GM19438 (cell line): ENCODE results near the gene ARHGEF4.

Experiments
- ATAC-seq: cut with Tn5 transposase; IDR thresholded peaks from one replicate; pipeline ENCODE4 v1.9.1; 2021; ENCODE audit warnings: low read depth; ENCODE audit not compliant: unreplicated experiment

Gene ARHGEF4

DNA sequence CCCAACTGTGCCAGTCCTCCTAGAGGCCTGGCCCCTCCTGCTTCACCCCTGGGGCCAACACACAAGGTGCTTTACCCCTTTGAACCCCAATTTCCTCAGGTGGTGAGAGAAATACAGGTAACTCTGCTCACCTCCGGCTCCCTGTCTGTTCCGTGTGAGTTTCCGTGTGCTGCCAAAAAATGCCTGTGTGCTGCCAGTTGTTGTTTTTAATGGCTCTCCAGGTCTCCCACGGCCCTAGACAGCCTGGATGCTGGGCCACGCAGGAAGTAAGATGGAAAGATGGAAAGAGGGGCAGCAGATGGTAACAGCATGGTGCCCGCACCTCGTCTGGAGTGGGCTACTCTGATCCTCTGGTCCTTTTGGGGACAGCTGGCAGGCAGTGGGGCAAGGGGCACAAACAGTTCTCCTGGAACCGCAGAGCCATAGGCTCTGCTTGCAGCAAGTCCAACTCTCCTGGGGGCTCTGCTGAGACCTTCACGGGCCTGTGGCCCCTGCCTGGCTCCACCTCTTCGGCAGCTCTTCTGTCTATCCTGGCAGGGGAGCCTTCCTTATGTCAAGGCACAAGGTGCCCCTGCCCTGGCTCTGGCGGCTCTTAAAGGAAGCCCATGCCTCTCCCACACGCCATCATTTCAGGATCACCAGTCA lies 4.3 kb upstream of the ARHGEF4 start:
- ATAC-seq = no peak

DNA sequence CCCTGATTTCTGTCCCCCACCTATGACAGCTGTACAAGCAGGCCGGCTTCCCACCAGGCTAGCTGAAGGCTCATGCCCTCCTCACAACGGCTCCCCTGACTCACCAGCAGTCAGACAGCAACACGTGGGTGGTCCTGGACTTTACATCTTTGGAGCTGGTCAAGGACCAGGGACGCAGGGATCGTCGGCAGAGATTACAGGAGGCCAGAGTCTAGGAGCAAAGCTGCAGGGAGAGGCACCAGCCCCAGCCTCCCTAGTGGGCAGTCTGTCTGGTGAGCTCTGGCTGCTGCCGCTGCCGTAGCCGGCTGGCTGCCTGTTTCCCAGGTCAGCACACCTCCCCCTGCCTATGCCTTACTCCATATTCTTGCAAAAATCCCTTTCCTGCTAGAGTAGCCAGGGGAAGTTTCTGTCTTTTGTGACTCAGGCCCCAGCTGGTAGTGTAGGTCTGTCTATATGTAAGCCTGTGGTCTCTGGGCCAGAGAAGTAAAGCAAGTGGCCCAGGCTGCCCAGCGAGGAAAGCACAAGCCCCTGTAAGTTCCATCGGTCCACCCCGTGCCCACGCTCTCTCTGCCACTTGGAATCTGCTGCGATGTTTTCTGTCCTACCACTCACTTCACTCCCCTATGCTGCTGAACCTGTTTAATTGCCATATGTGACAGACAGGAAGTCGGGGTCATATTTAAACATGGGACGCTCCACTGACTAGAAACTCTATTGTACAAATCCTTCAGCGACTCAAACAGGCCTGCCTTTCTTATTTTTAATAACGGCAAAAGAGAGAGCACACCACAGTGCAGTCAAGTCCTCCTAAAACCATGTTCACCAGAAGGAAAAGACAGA lies 2.4 kb upstream of the ARHGEF4 start:
- ATAC-seq = no peak

DNA sequence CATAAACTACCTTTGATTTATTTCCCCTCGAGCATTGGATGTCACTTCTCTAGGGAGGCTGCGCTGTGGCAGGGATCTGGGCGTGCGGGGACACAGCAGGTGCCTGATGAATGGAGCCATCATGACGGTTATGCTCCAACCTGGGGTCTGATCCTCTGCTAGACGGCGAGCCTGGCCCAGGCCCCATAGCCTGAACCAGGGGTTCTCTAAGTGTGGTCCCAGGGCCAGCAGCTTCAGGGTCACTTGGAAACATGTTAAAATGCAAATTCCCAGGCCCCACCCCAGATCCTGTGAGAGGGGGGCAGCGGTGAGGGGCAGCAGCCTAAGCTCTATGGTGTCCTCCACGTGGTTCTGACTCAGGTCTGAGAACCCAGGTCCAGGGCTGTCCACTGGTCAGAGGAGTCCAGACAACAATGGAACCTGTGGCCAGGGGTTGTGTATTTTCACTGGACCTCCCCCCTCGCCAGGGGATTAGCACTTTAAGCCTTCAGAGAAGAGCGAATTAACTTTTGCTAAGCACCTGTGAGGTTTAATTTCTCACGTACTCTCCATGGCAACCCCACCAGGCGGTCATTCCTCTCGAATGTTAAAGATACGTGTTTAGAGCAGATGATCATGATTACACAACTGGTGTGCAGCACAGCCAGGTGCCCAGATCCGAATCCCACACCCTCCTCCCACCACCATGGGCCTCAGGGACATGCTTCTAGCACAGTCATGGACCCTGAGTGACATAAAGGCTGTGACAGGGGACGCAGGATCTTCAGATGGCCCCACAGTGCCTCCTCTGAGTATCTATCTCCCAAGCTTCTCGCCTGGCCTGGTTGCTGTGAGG lies 1.6 kb upstream of the ARHGEF4 start:
- ATAC-seq = no peak

DNA sequence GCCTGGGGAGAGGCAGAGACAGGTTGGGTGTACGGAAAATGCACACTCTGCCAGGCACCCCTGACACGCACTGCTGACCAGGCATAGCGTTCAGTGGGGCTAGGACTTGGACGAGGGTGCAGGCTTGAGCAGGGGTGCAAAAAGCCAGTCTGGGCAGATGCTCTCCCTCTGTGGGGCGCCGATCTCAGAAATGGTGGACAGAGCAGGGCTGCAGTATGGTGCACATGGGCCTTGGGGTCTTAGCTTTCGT lies 1.0 kb upstream of the ARHGEF4 start:
- no peak for ATAC-seq

DNA sequence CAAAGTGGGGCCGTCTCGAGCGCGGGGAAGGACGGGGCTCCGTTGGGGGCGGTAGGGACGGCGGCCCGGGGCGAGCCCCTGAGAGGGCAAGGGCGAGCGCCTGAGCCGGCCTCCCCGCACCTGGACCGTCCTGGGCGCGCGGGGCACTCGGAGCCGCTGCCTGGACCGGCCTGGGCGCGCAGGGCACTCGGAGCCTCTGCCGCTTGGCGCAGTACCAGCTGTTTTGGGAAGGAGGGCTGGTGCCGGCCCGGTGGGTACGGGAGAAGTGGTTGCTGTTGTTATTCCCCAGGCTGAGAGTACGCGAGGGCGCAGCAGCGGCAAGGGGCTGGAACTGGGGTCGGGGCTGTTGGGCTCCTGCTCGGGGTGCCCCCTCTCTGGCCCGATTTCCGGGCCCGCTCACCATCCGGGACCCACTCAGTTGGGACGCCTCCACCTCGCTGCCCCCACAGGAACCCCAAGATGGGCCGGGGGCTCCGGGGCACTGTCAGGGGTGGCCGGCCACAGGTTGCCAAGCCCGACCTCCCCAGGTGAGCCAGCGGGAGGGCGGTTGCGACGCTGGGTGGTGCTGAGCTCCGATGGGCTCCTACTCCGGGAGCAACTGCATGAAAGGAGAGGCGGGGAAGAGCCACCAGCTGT lies 579 bp downstream of the ARHGEF4 start:
- no peak for ATAC-seq

DNA sequence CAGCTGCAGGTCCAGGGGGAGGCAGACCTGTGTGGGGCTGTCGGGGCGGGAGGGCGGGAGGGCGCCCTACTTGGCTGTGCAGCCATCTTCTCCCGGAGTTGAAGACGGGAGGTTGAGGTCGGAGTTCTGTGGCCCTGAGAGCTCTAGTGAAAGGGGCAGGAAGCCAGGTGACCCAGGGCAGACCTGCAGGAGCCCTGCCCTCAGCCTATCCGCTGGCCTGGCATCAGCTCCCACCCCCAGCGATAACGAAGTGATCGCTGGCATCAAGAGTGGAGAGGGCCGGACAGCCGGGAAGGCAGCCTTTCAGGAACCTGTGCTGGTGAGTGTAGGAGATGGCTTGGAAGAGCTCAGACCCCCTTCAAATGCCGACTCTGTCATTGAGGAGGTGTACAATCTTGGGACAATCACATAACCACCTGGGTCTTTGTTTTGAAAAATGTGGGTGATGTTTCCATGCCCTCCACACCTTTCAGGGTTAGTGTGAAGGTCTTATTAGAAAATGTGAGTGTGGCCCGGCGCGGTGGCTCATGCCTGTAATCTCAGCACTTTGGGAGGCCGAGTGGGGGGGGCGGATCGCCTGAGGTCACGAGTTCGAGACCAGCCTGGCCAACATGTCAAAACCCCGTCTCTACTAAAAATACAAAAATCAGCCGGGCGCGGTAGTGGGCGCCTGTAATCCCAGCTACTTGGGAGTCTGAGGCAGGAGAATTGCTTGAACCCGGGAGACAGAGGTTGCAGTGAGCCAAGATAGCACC lies 1.3 kb downstream of the ARHGEF4 start:
- ATAC-seq = no peak

DNA sequence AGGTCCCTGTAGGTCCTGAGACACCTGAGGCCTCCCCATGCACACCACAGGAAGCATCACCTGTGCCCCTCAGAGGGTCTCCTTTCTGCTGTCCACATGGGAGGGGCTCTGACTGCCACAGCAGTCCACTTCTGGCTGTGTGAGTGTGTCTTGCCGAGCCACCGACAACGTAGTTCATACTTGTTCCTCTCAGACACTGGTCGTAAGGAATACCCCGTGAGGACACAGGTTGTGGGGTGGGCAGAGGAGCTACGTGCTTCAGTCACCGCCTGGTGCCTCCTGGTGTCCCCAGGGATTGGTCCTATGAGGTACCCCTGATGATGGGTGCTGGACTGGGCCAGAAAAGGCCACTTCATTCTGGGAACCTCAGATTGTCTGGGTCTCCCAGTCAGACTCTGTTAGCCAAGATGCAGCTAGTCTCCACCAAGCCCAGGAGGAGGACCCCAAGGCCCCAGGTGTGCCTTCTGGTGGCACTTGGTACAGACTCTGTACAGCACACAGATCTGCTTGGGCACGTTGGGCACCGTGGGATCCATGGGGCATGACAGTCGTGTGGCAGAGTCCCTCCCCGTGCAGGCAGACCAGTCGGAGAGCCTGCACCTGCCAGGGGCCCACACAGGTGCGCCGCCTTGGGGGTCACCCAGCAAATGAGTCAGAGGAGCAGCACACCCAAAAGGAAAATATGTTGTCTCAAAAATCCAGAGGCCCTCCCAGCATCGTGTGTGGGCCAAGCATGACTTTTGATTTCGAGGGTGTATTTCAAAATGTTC lies 2.5 kb downstream of the ARHGEF4 start:
- ATAC-seq = no peak

DNA sequence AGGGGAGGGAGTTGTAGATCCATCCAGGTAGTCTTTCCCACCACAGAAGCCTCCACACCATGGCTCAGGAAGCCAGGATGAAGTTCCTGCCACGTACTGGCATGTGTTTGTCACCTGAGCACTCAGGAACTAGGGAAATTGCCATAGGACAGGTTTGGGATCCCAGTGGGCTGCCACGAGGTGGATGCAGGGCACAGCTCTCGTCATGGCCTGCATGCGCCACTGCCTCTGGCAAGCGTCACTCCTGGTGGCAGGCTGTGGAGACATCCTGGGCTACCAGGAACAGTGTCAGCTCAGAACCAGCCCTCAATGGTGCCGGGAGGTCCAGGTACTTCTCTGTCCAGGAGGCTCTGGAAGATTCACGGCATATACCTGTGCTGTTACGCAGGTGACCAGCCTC lies 3.8 kb downstream of the ARHGEF4 start:
- no peak for ATAC-seq

DNA sequence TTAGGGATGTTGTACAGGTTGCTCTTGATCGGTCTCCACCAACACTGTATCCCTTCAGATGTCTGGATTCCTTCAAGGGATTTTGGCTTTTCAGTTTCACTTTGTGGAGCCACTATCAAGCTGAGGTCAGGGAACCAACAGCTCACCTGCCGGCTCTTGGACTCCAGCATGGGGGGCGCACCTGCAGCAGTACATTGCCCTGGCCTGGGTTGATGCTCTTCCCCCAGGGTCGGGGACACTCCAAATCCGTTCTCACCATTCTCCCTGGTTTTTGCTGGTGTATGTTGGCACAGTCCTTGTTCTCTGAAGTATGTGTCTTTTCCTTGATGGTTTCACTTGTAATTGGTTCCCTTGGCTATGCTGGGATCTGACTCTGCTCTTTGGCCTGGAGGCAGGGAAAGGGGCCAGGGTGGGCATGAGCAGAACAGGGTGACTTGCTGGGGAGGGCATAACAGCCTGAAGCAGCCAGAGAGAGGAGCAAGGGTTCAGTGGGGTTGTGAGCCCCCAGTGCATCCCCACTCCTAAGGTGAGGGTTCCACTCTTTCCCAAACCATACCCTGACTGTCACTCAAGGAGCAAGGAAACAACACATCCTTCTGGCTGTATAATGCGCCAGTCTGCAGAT lies 5.1 kb downstream of the ARHGEF4 start:
- no peak for ATAC-seq

DNA sequence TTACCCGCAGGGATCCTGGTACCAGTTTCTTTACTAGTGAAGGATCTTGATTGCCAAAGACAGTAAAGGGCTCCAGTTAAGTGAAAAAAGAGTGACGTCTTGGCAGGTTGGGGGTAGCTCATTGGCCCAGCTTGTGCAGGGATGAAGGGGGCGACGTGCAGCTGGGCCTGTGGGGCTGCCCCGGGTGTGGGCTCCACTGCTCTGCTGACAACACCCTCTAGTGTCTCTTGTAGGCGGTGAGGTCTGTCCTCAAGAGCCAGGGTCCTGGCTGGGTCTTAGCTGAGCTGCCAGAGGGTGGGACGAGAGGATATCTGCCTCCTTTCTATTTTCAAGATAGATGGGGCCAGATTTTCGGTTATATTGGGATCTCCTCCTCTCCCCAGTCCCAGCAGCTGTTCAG lies 6.1 kb downstream of the ARHGEF4 start:
- ATAC-seq = no peak

DNA sequence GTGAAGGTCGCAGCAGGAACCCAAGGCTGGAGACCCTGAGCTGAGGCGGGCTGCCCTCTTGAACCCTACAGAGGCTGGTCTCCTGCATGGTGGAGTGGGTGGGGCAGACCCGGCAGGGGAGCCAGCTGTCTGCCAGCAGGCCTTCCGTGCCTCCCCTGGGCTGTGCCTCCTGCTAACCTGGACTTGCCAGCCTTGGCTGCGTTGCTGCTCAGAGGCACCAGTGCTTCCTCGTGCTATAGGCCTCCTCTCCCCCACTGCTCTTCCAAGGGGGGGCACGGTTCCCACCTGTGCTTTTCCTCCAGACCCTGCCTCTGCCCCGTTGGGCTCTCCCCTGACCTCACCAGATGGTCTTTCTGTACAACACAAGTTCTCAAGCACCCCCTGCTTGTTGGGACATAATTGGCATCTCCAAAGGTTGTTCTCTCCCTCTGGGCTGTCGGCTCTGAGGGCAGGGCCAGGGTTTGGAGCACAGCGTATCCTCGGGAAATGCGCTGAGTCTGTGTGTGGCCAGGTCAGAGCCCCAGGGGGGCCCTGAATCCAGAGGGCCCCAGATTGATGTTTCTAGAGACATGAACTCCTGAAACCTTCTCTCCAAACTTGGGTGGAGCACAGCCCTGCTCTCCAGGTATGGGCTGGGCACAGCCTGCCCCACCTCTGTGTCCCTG lies 6.7 kb downstream of the ARHGEF4 start:
- no peak for ATAC-seq

DNA sequence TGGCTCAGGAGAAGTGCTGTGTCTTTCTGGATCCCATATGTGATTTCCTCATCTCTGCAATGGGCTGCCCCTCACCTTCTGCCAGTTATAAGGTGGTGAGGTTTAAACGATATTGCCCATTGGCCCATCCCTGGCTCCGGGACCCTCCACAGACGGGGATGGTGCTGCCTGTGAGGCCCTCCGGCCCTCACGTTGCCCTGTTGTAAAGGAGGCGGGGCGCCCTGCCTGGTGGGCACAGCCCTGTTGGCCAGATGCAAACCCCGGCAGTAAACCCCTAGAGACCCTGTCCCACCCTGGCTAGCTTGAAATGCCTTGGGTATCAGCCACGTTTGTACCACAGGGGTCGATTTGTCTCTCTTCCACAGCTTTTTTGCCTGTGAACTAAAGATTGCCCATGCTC lies 7.4 kb downstream of the ARHGEF4 start:
- no peak for ATAC-seq

DNA sequence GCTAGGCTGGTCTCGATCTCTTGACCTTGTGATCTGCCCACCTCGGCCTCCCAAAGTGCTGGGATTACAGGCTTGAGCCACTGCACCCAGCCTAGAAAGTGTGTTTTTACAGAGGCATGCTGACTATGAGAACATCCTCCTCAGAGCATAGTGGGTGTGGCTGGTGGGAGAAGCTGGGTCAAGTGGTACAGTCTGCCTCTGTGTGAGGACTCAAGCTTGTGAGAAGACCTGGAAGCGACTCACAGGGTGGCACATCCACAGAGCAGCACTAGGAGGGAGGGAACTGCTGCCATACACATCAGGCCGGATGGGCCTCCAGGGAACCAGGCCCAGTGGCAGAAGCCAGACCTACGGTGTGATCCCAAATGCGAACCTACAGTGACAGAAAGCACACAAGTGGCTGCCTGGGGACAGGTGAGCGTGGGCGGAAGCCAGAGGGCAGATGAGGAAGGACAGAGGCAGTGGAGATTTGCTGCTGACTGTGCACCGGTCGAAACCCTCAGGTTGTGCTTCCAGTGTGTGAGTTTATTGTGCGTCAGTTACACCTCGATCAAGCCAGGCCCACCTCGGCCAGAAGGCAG lies 8.9 kb downstream of the ARHGEF4 start:
- no peak for ATAC-seq

DNA sequence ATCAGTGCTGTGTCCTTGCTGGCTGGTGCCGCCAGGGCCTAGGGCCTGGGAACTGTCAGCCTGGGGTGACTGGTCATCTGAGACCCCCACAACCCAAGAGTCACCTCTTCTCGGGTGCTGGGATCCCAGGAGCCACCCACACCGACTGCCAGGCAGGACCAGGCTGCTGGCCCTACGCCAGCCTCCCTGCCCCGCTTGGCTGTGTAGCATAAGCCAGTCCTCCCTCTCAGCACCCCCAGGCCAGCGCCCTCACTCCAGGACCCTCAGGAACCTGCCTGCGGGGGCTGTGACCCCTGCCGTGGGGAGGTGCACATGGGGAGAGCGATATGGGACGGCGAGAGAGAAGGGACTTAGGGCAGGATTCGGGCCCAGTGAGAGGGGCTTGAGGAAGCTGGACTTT lies 9.5 kb downstream of the ARHGEF4 start:
- no peak for ATAC-seq

DNA sequence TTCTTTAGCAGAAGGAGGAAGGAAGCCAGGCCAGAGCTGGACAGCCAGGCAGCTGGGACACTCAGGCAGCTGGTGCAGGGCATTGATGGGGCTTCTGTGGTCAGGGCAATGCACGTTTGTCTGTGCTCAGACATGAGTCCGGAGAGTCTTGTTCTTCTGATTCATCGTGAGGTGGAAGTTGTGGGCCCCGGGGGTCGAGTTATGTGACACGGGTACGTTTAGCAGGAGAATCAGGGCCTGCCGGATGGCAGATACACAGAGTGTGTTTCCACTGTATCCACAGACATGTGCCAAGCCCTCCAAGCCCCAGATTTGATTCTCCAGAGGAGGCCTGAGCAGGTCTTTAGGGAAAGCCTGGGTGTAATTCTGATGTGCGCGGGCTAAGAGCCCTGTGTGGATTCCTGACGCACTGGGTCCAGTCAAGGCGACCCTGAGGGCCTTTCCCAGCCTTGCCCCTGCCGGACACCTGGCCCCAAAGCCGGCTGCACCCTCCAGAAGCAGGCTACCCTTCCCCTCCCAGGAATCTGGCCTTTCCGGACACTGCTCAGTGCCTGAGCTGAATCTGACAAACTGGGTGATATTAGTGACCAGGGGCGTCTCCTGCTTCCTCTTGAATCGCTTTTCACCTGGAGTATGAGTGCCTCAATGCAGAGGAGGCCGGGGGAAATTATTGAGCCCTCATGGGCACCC lies 10.1 kb downstream of the ARHGEF4 start:
- ATAC-seq = no peak

DNA sequence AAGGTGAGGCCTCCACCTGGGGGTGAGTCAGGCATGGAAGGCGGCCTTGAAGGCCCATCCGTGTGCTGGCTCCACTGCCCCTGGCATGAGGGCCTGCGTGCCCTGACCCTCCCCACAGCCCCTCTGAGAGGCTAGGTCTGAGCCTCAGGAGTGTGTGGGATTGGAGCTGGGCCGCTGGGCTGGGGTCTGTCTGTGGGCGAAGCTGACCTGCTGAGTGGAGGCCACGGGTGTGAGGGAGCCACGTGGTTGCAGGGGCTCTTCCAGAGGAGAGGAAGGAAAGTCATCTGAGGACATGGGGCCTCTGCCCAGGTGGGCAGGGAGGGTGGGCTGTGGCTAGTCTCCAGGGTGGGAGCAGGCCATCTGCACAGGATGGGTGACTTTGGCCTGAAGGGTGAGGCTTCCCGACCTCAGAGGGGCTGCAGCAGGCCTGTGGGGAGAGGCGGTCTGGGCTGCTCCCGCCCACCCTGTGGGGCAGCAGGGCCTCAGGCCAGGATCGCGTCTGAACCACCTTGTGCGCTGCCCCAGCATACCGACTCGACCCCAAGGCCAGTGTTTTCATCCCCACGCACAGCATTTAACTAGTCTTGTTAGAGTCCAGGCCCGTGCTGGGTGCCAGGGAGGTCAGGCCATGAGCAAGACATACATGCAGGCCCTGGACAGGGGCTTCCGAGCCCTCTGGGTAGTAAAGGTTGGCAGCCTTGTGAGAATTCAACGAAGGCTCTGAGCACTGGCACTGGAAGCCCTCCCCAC lies 11.2 kb downstream of the ARHGEF4 start:
- ATAC-seq = no peak

DNA sequence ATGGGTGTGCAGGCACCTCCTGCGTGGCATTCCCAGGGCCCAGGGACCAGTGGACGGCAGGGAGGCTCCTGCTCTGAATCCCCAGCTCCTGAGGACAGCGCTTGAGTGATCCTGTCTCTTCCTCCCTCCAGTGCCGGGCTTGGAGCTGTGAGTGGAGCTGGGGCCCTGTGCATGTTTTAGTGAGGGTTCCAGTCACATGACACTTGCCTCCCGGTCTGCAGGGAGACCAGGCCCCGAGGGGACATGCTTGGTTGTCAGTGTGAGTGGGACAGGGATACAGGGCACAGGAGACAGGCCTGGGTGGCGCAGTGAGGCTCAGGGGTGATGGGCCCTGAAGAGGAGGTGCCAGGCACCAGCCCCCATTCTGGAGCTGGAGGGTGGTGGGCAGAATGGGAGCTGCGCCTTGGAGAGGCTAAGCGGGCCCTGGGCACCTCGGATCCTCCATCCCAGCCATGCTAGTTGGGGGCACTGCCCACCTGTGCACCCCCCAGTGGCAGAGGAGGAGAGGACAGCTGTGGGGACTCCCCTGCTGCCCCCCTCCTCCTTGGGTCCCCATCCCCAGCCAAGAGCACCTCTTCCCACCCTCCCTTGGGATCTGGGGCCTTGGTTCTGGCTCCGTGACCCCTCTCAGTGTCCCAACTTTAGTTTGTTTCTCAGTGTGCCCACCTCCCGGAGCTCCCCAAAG lies 12.0 kb downstream of the ARHGEF4 start:
- no peak for ATAC-seq
